Umbilical cord (tissue), 2 donors: Measurements from ENCODE around the gene PITPNM1. TPM values are rescaled to one million over a fixed set of nuclear protein-coding genes. Genes with fewer than 3 reads are reported as not detected.
"Not testable (repeated sequence)": the region's sequence is repeated elsewhere in the genome, so short reads cannot be mapped to it uniquely, and the experiment has no call there.

Source experiments
- DNase-seq: peaks from one replicate; pipeline ENCODE4 v3.0.0-alpha.2; 2015; ENCODE audit warnings: low spot score
- total RNA-seq: library from RNA; depleted of rRNA; stranded (reverse); fragments of >200 nt; gene quantifications from one replicate; pipeline ENCODE4 v1.2.3, GENCODE V29; 2014; ENCODE audit warnings: low replicate concordance; ENCODE audit not compliant: insufficient read depth

PITPNM1 gene
- total RNA-seq, 1 donor from 2014 or later = 28.6 TPM

DNA sequence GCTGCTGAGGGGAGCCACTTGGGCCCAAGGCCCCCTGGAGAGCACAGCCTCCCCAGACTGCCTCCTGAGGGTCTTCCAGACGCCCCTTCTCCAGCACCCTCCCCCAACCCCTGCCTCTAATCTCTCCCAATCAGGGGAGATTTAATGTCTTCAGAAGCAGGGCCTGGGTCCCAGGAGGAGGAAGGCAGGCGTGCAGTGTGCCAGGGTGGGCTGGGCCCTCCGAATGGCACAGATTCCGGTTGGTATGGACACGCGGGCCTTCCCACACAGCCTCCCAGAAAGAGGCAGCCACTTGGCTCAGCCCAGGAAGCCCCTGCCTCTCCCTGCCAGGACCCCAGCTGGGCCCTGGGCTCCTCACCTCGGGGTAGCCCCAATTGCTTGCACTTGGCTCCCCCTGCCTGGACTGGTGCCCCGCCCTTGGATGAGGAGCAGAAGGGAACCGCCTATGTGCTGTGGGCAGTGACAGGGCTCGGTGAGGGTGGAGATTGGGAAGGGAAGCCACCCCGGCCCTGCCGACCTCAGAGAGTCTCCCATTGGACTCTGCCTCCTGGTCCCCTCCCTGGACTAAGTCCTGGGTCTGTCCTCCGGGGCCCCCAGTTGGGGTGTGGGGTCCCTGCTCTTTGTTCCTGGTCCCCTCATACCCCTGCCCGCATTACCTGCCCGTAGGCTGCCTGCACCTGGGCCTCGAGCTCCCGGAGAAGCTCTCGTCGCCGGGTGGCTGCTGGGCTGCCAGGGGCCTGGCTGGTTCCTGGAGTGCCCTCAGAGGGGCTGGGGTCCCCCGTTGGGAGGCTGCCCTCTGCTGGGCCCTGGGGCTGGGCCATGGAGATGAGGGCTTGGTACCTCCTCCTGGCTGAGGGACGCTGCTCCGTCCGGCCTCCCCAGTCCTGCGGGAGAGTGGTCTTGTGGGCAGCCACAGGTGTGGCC lies 18.7 kb upstream of the PITPNM1 start:
- DNase-seq = no peak

DNA sequence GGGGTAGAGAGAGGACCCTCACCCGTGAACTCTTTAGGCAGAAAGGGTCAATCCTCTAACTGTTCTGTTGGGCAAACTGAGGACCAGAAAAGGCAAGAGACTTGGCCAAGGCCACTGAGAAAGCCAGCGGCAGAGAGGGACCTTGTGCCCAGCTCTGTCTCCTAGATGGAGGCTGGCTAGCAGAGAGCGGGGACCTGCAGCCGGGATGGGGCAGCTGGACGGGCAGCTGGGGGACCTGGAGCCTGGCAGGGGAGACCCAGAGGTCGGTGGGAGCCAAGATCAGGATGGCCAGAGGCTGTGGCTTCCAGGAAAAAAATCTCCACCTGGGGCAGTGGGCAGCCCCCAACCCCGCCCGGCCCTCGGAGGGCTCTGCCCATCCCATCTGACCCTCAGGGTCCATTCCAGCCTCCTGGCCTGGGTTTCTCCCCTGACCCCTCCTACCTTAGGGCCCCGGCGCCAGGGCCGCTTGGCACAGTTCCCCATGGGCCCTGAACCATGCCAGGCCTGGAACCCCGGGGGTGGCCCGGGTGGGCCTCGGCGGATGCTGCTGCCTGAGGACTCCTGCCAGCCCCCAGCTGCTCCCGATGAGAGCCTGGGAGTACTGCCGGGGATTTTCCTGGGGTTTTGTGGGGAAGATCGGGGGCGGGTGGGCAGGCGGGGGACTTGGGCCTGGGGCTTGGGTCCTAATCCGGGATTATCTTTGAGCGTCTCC lies 17.8 kb upstream of the PITPNM1 start, which contains the start of gene CABP2:
Gene CABP2, minus strand, starts transcription at position 603 of the 712 bp plus-strand sequence. Its CDS starts 120 bp downstream, at position 483.
- no peak for DNase-seq

DNA sequence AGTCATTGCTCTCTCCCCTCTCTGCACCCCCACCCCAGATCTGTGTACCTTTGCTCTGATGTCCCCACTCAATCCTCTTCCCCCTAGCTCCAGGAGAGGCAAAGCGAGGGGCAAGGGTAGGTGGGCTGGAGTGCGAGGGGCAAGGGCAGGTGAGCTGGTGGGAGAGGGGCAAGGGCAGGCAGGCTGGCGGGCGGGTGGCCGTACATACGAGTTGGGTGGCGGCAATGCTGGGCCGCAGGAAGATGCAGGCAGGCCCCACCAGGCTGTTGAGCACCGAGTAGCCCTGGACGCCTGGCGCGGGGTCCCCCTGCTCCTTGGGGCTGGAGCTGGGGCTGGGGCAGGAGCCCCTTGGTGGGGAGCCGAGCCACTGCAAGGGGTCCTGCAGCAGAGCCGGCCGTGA lies 17.2 kb upstream of the PITPNM1 start:
- DNase-seq = no peak

DNA sequence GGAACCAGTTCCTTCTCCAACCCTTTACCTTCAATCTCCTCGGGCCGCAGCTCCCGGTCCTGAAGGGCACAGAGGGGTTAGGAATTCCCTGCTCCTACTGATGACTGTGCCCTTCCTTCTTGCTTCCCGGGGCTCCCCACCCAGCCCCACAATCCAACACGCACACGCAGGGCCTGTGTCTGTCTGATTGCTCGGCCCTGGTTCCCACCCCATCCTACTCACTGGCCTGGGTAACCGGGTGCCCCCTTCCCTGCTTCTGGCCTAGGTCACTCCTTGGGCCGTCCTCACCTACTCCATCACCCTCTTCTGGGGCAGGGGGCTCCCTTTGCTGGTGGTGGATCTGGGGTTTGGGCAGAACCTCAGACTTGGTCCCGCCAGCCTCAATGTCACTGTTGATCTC lies 16.8 kb upstream of the PITPNM1 start:
- no peak for DNase-seq

DNA sequence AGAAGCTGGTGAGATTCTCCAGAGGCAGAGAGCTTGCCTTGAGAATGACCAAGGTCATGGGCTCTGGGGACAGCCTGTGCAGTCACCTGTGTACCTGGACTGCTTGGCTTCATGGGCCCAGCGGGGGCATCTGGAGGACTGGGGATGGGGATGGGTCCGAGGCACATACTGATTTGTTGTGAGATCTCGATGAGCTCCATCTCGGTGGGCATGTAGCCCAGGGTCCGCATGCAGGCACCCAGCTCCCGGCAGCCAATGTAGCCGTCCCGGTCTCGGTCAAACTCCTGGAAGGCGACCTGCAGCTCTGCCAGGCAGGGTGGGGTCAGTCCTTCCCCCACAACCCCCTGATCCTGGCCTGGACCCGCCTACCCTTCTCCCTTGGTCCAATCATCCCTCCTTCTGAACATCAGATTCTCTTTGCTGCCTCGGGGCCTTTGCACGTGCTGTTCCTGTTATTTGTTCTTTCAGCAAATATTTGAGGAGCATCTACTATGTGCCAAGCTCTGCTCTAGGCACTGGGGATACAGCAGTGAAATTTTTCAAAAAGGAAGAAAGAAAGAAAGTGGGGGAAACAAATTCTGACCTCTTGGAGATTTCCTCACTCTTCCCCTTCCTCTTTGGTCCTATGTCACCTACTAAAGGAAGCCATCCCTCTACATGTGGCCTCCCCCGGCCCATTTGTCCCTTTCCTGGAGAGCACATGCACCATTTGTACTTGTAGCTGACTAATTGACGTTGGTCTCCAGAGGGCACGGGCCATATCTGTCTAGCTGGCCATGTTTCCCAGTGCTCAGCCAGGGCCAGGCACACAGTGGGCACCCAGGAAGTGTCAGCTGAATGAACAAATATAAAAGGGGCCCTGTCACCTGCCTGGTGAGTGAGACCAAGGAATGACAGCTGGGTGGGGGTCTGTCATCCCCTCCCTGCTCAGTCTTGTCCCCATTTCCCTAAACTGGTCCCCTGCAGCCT lies 16.0 kb upstream of the PITPNM1 start:
- no peak for DNase-seq

DNA sequence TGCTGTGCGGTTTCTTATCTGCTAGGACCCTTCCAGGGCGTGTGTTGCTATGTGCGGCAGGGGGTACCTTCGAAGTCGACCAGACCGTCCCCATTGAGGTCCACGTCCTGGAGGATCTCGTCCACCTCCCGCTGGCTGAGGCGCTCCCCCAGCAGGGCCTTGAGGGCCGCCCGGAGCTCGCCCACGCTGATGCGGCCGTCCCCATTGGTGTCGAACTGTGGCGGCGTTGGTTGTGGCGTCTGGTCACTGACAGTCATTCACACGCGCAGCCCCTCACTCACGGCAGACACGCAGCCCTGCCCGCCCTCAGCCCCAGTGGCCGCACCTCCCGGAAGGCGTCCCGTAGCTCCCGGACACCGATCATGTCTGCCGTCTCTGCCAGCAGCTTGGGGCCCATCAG lies 14.6 kb upstream of the PITPNM1 start:
- DNase-seq = no peak

DNA sequence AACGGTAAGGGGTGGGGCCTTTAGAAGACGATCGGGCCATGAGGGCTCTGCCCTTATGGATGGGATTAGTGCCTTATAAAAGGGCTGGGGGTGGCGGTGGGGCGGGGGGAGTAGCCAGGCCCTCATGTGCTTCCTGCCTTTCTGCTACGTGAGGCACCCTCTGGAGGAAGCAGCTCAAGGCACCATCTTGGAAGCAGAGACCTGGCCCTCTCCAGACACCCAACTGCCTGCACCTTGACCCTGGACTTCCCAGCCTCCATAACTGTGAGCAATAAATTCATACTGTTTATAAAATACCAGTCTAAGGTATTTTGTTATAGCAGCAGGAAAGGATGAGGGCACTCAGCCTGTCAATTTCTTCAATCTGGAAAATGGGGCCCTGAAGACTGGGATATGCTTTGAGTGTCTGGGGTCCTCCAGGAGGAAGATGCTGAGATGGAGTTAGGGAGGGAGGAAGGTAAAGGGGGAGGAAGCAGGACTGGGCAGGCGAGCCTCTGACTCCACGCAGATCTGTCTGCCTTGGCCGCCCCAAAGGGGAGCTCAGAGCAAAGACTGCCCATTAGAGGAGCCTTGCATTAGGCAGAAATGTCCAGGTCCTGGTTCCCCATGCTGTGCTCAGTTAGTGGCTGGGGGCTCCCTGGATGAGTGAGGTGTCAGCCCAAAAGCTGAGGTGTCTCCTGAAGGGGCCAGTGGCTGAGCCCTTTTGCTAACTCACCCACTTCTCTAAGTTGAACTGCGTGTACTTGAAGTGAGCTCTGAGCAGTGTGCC lies 12.8 kb upstream of the PITPNM1 start:
- DNase-seq = no peak

DNA sequence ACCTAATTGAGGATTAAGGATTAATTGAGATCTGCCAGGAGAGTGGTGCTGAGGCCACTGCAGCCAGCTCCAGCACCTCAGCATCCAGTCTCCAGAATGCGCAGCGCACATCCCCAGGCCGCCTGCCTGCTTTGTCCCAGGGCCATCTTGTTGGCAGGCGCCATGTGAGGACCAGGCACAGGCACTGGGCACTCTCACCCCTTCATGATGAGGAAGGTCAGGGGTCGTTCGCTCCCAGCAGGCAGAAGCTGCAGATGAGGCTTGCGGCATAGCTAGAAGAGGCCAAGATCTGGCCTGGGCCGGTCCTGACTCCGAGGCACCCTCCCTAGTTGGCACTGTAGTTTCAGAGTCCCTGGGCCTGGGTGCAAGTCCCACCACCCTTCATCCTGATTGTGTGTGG lies 11.6 kb upstream of the PITPNM1 start:
- DNase-seq = no peak

DNA sequence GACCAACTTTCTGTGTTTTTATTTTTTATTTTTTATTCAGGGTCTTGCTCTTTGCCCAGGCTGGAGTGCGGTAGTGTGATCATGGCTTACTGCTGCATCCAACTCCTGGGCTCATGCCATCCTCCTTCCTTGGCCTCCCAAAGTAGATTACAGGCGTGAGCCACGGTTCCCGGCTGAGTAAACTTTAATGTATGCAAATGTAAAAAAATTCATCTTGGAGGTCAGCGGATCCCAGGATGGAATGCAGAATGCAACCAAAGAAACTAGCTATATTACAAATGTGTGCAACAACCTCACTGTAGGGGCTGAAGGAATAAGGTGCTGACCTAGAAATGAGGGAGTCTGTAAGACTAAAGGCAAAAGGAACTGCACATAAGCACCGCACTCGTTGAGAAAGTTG lies 9.0 kb upstream of the PITPNM1 start:
- no peak for DNase-seq

DNA sequence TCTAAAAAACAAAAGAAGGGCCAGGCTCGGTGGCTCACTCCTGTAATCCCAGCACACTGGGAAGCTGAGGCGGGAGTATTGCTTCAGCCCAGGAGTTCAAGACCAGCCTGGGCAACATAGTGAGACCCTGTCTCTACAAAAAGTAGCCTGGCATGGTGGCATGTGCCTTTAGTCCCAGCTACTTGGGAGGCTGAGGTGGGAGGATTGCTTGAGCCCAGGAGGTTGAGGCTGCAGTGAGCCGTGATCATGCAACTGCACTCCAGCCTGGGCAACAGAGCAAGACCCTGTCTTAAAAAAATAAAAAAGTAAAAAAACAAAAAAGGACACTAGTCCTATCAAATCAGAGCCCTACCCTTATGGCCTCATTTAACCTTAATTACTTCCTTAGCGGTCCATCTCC lies 6.4 kb upstream of the PITPNM1 start:
- not testable (repeated sequence) for DNase-seq

DNA sequence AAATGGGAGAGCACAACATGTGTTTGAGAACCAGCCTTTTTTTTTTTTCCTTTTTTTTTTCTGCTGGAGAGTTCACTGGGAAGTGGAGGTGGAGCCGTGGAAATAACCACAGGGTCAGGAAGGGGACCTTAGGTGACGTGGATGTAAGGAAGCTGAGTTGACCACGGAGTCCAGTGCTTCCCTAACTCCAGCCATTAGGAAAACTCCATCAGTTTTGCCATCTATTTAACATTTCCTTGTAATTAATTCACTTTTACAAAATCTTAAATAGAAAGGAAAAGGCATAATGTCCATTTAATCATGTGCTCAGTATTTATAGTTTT lies 4.8 kb upstream of the PITPNM1 start:
- DNase-seq = no peak

DNA sequence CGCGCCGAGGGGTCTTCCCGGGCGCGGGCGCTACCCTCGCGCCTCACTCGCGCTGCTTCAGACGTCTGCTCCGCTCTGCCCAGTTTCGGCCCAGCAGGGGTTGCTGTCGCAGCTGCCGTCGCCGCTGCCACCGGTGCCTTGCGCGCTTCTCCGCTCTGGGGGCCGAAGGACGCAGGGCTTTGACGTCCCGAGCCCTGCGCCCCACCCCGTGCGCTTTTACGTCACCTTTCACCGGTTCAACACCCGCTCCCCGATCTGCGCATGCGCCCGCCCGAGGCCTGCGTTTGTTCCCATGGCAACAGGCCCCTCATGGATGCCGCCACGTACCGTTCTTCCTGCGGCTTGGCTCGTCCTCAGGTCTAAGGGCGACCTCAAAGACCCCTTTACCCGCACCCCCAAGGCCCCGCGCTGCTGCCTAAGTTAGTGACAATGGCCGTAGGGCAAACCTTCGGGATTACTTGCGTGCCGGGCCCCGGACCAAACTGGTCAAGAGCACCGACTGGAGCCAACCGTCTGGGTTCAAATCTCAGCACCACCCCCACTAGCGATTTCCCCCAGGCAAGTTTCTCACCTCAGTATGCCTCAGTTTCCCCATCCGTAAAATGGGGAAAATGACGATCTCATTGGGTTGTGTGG lies 3.4 kb upstream of the PITPNM1 start:
- DNase-seq = peak; percentile 98

DNA sequence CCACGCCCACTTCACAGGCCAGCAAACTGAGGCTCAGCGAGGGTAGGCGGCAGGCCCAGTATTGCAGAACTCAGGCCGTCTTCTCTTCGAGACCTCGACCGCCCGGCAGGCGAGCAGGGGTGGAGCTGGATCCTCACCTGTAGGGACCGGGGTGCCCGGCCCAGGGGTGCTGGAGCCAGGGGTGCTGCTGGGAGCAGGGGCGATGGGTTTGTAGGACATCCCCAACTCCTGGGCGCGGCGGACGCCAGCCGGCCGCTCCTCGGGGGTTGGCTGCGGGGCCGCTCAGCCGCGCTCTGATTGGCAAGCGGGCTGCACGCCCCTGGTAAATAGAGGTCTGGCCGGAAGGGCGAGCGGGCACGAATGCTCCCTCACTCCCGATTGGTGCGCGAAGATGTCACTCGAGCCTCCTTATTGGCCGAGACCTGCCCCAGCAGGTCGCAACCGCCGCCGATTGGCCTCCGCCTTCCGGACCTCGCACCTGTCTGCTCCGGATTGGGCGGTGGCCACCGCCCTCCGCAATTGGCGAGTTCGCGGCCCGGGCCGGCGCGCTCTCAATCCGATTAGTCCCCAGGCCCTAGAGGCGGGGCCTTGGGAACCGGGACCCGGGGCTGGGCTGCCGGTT lies 2.8 kb upstream of the PITPNM1 start, which contains the start of gene CDK2AP2:
Gene CDK2AP2, minus strand, starts transcription at position 299 of the 622 bp plus-strand sequence. Its CDS starts 80 bp downstream, at position 219.
- DNase-seq = peak; percentile 98

DNA sequence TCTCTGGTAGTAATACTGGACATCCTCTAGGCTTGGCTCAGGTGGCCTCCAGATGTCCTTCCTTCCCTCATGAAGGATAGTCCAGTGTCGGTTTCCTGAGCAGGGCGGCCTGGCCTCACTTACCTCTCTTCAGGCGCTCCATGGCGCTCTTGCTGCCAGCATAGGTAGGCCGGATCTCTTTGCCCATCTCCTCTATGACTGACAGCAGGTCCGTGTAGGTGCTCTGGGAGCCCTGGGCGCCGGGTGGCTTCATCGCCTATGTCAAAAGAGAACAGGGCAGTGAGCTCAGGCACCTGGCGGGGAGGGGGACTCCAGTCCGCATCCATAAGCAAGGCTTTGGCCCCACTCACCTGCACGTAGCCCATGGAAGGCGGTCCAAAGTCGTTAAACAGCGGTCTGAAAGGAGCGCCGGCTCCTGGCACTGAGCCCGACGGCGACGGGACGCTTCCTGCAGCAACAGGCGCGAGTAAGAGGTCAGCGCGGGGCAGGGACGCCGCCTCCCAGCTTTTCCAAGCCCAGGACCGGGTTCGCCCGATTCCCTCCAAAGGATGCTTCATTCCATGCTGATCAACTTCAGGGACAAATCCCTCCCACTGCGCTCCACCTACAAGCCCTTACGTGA lies 2.2 kb upstream of the PITPNM1 start:
- no peak for DNase-seq

DNA sequence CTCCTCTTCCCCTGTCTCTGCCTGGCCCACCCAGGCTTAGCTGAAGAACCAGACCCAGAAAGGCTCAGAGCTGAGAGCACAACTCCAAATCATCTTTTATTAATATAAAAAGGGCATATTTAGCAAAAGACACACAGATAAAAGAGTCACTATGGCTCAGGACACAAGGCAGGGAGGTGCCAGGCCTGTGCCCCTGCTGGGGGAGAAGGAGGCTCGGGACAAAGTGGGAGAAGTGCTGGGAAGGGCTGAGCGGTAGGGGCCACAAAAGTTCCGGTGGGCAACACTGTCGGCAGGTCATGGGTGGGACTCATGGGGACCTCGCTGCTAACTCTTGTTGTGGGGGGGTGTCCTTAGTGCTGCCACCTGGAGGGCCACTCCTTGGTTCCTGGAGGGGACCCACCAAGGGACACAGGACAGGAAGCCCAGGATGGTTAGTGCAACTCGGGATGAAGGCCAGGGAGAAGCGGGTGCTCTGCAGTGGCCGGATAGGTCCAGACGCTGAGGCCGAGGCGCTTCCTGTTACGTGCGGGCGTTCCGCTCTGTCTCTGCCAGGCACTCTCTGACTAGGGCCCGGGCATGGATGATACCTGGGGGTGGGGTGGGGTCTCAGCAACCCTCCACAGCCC lies 1.4 kb upstream of the PITPNM1 start:
- DNase-seq = no peak

DNA sequence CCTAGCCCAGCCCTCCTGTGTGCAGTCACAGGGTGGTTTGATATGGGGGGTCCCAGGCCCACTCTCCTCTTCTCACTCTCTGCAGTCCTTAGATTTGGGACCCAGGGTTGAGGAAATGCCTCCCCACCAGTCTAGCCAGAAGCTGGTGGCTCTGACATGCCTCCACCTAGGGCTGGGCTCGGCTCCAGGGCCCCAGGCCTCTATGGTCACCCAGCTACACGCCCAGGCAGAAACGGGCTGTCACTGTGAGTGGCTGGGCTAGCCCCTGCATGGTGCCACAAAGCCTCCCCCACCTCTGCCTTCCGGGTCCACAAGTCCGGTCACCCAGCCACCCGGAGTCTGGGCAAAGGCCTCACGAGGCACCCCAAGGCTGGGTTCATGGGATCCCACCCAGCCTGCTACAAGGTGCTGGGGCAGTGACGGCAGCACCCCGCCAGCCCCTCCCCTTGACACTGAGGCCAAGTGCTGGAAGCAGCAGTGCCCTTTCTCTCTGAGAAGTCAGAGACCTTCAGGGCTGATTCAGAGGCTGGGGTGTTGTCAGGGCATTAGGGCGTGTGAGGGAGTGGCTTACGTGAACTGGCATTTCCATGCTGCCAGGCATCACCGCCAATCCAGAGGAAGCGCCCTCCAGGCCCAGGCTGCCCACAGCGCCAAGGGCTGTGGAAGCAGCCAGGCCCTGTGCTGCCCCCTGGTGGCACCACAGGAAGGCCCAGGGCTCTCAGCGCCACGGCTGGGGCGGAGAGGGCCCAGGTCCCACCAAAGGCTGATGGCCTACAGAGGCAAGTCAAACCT lies 638 bp upstream of the PITPNM1 start:
- peak; percentile 90 for DNase-seq

DNA sequence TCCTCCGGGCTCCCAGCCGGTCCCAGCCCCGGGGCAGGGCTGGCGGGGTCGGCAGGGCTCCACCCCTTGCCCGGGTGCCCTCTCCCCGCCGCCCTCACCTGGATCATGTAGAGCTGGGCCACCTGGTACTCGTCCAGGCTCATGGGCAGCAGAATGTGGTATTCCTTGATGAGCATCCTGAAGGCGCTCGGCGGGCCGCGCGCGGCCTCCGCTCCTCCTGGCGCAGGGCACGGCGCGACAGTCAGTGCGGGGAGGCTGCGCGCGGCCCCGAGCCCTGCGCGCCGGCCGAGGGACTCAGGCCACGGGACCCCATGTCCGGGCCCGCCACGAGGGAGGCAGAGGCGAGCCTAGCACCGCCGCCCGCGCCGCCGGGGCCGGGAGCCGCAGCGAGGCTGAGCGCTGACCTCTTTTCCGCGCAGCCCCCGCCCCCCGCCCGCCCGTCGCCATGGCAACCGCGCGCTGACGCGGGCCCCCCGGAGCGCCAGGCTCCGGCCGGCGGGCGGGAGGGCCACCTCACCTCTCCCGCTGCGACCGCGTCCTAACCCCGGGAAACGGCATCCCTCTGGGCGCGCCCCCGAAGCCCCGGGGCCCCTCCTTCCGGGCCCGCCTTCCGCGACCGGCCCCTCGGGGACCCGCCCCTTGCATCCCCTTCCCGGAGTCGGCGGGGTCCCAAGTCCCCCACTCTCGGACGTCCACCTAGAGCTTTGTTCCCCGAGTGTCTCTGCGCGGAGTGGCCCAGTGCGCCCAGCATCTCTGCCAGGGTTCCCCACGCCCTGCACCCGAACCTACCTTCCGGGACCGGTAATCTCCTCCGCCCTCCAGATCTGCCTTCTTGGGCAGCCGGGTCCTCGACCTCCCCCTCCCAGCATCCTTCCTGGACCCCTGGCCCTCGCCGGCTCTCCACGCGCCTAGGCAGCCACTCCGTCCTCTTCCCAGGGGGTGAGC lies 886 bp downstream of the PITPNM1 start:
- peak; percentile 31 for DNase-seq
